Endothelial cell of umbilical vein (primary cell): Measurements from ENCODE around the gene DHX35. TPM values are rescaled to one million over a fixed set of nuclear protein-coding genes. Genes with fewer than 3 reads are reported as not detected.

Source experiments
- BruUV-seq: library from RNA; stranded (reverse); fragments of 400-500 nt; replicated peaks from 2 replicates; lab custom pipeline; 2021; lab: Mats Ljungman, UMichigan
- CTCF ChIA-PET: fragments of 300-600, 350-600 bp; sonication (Branson Sonifier 250); formaldehyde crosslinking; loops from one replicate; lab custom pipeline; 2021; ENCODE audit warnings: antibody characterized with exemption, inconsistent platforms; lab: Charles Lee
- POLR2A ChIA-PET: fragments of 300-600, 350-600 bp; sonication (Branson Sonifier 250); formaldehyde crosslinking; loops from one replicate; lab custom pipeline; 2021; ENCODE audit warnings: antibody characterized with exemption, inconsistent platforms; lab: Charles Lee
- DNase-seq: peaks from one replicate; pipeline ENCODE4 v3.0.0-alpha.2; 2011; ENCODE audit warnings: low read depth, low spot score
- FAIRE-seq: peaks from 2 replicates; lab custom pipeline; 2011; peaks lifted over from hg19 to GRCh38; lab: Jason Lieb, UNC
- H2AFZ ChIP-seq: 2 replicates; pipeline ENCODE4 v1.6.0; 2012; ENCODE audit warnings: low read depth, low read length, control low read depth, inconsistent platforms
- H3K27ac ChIP-seq: 2 replicates; pipeline ENCODE4 v1.5.1; 2011; ENCODE audit warnings: low read depth, mild to moderate bottlenecking, control low read depth, low read length, moderate library complexity; ENCODE audit not compliant: insufficient read depth
- H3K27me3 ChIP-seq, 2 experiments: 2 replicates each; pipeline versions ENCODE4 v1.6.0 to v1.6.1; 2011; ENCODE audit warnings: low read length in 2 of 2, mixed read lengths in 1 of 2; ENCODE audit not compliant: control insufficient read depth in 2 of 2, insufficient read depth in 2 of 2
- H3K36me3 ChIP-seq, 2 experiments: 2 replicates in 1 of 2; 3 replicates in 1 of 2; pipeline ENCODE4 v1.5.1; 2011; ENCODE audit warnings: low read length in 2 of 2, mild to moderate bottlenecking in 1 of 2, moderate library complexity in 1 of 2; ENCODE audit not compliant: control insufficient read depth in 2 of 2, insufficient read depth in 2 of 2; ENCODE audit errors: extremely low read depth in 1 of 2
- H3K4me1 ChIP-seq: 3 replicates; pipeline ENCODE4 v1.5.1; 2011; ENCODE audit warnings: mild to moderate bottlenecking, low read length; ENCODE audit not compliant: control insufficient read depth, insufficient read depth; ENCODE audit errors: extremely low read depth
- H3K4me2 ChIP-seq: 2 replicates; pipeline ENCODE4 v1.6.1; 2011; ENCODE audit warnings: low read length, control low read depth, mixed read lengths; ENCODE audit not compliant: insufficient read depth
- H3K4me3 ChIP-seq, 3 experiments: fragments of 200-600 bp in 1 of 3; sonication (generic), shearing (Covaris generic) in 1 of 3; replicated peaks in 1 of 3; 2 replicates each; pipeline ENCODE4 v1.5.1; 2011 to 2016; ENCODE audit warnings: control low read depth in 3 of 3, low read length in 3 of 3, mild to moderate bottlenecking in 2 of 3, inconsistent platforms in 1 of 3, low read depth in 1 of 3, moderate library complexity in 1 of 3; ENCODE audit not compliant: insufficient read depth in 1 of 3
- H3K79me2 ChIP-seq: 2 replicates; pipeline ENCODE4 v1.6.0; 2012; ENCODE audit warnings: low read length, inconsistent platforms; ENCODE audit not compliant: control insufficient read depth, insufficient read depth
- H3K9ac ChIP-seq: replicated peaks from 2 replicates; pipeline ENCODE3; 2011; ENCODE audit warnings: low read length, control low read depth; ENCODE audit not compliant: insufficient read depth; ENCODE audit errors: extremely low read depth
- H3K9me1 ChIP-seq: replicated peaks from 3 replicates; pipeline ENCODE4 v1.6.0; 2011; ENCODE audit warnings: mild to moderate bottlenecking, low read length; ENCODE audit not compliant: control insufficient read depth, insufficient read depth; ENCODE audit errors: extremely low read depth
- H3K9me3 ChIP-seq: replicated peaks from 2 replicates; pipeline ENCODE4 v1.5.1; 2012; ENCODE audit warnings: low read length, inconsistent platforms; ENCODE audit not compliant: control insufficient read depth, insufficient read depth
- H4K20me1 ChIP-seq: replicated peaks from 2 replicates; pipeline ENCODE3; 2011; ENCODE audit warnings: mild to moderate bottlenecking, low read length; ENCODE audit not compliant: control insufficient read depth, insufficient read depth; ENCODE audit errors: extremely low read depth
- EZH2 ChIP-seq: IDR thresholded peaks from 2 replicates; pipeline ENCODE4 v1.6.1; 2012; ENCODE audit warnings: borderline replicate concordance, low read depth, mild to moderate bottlenecking, moderate library complexity, low read length, inconsistent platforms; ENCODE audit not compliant: severe bottlenecking
- FOS ChIP-seq: IDR thresholded peaks from 2 replicates; pipeline ENCODE4 v1.6.1; 2011; ENCODE audit warnings: mild to moderate bottlenecking, low read length, moderate library complexity, borderline replicate concordance; ENCODE audit not compliant: insufficient read depth
- GATA2 ChIP-seq: IDR thresholded peaks from 2 replicates; pipeline ENCODE4 v1.7.0; 2011; ENCODE audit warnings: low read depth, mild to moderate bottlenecking, moderate library complexity, mixed read lengths, low read length; ENCODE audit not compliant: insufficient read length, insufficient read depth
- JUN ChIP-seq: IDR thresholded peaks from 2 replicates; pipeline ENCODE4 v1.6.1; 2011; ENCODE audit warnings: borderline replicate concordance, low read depth; ENCODE audit not compliant: insufficient read length, insufficient read depth
- MYC ChIP-seq: IDR thresholded peaks from one replicate; pipeline ENCODE4 v1.6.1; 2011; ENCODE audit warnings: mild to moderate bottlenecking, low read depth, low read length
- POLR2A ChIP-seq: IDR thresholded peaks from 2 replicates; pipeline ENCODE4 v1.6.1; 2012; ENCODE audit warnings: low read depth, mild to moderate bottlenecking, control low read depth, low read length
- POLR2AphosphoS5 ChIP-seq: IDR thresholded peaks from 2 replicates; pipeline ENCODE4 v1.6.1; 2012; ENCODE audit warnings: low read depth, mild to moderate bottlenecking, control low read depth, low read length, moderate library complexity; ENCODE audit not compliant: insufficient read depth
- dilution Hi-C: fragments of 300-500 bp; cut with MboI; formaldehyde crosslinking; loops from one replicate; pipeline ENCODE4 v1.15.0; 2019; ENCODE audit warnings: low sequenced_read_pairs; ENCODE audit not compliant: extremely low pct_ligation_motif_present
- intact Hi-C: fragments of 100-400 bp; cut with micrococcal nuclease; formaldehyde crosslinking; loops from one replicate; pipeline ENCODE4 v1.10.0; 2022
- polyA plus RNA-seq, 4 experiments: library from polyadenylated mRNA; depleted of rRNA in 3 of 4; stranded (reverse) in 3 of 4; unstranded in 1 of 4; fragments of >200 nt; gene quantifications; 2 replicates each; pipeline versions ENCODE4 v1.2.1 to v1.2.3, GENCODE V29; 2011 to 2012; ENCODE audit warnings: missing spikeins in 1 of 4
- total RNA-seq: library from RNA; stranded (reverse); gene quantifications from 2 replicates; pipeline ENCODE4 v1.2.3, GENCODE V29; 2021
- TF ChIP-seq, protein P1 (sequence below), 2 donors: IDR thresholded peaks; 1 replicate in 1 of 2; 2 replicates in 1 of 2; pipeline ENCODE4 v1.5.1; 2011; ENCODE audit warnings: low read length in 2 of 2, mild to moderate bottlenecking in 2 of 2, moderate library complexity in 2 of 2, control low read depth in 1 of 2, inconsistent platforms in 1 of 2, low read depth in 1 of 2; ENCODE audit not compliant: insufficient read depth in 1 of 2; ENCODE audit errors: extremely low read depth in 1 of 2
- TF ChIP-seq, protein P2 (sequence below): IDR thresholded peaks from 2 replicates; pipeline ENCODE4 v1.6.1; 2011; ENCODE audit not compliant: insufficient read depth, insufficient read length

DHX35 gene
- total and polyA plus RNA-seq, 2 donors (not counting 3 experiments of a cell fraction or from before 2014, with no cell fraction given), result 10.0 to 13.0 TPM

DNA sequence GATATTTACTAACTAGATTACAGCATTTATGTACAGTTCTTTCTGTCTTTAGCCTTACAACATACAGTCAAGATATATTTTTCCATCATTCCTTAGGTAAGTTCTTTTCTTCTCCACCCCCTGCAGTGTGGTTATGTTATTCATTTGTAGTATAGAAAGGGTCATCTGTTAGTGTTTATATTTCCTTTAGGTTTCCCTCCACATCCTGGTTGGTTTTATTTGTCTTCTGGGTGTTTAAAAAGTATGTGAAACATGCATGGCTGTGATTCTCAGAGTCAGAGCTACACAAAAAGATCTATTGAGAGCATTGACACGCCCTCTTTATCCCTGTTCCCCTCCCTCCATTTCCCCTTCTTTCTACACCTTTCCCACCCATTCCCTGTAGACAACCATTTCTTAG lies 20.1 kb downstream of the DHX35 start:
- FAIRE-seq (no peak), DNase-seq (no peak)
- Histone ChIP-seq H3K4me1 (peaks cover 16% of the 10 kb centered on the region), H3K9ac (no peak overlapping the region), H2AFZ (no peak overlapping the region), H4K20me1 (no peaks in the 10 kb centered on the region), H3K79me2 (peaks cover 6% of the 10 kb centered on the region), H3K4me3 (no peak overlapping the region), H3K27ac (no peak overlapping the region), H3K4me2 (no peak overlapping the region), H3K36me3 (no peaks in the 10 kb centered on the region), H3K9me3 (no peaks in the 10 kb centered on the region), H3K27me3 (no peaks in the 10 kb centered on the region), H3K9me1 (no peaks in the 10 kb centered on the region)
- no TSS peak for BruUV-seq
- dilution Hi-C loops, result no loop called here
- intact Hi-C loops, result no loop called here
- no peak for TF ChIP-seq GATA2
- TF ChIP-seq FOS, result no peak
- TF ChIP-seq, protein P1, sequence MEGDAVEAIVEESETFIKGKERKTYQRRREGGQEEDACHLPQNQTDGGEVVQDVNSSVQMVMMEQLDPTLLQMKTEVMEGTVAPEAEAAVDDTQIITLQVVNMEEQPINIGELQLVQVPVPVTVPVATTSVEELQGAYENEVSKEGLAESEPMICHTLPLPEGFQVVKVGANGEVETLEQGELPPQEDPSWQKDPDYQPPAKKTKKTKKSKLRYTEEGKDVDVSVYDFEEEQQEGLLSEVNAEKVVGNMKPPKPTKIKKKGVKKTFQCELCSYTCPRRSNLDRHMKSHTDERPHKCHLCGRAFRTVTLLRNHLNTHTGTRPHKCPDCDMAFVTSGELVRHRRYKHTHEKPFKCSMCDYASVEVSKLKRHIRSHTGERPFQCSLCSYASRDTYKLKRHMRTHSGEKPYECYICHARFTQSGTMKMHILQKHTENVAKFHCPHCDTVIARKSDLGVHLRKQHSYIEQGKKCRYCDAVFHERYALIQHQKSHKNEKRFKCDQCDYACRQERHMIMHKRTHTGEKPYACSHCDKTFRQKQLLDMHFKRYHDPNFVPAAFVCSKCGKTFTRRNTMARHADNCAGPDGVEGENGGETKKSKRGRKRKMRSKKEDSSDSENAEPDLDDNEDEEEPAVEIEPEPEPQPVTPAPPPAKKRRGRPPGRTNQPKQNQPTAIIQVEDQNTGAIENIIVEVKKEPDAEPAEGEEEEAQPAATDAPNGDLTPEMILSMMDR (IDR thresholded peaks at IDR 0.05; ENCODE audit: extremely low read depth in 1 of 2, insufficient read depth in 1 of 2, low read depth in 1 of 2, low read length in 2 of 2), result no peak
- no peak for TF ChIP-seq POLR2AphosphoS5
- TF ChIP-seq JUN, result no peak
- TF ChIP-seq EZH2, result no peak
- no peak for TF ChIP-seq MYC
- no peak for TF ChIP-seq POLR2A
- TF ChIP-seq, protein P2, sequence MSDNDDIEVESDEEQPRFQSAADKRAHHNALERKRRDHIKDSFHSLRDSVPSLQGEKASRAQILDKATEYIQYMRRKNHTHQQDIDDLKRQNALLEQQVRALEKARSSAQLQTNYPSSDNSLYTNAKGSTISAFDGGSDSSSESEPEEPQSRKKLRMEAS, result no peak
- ChIA-PET CTCF (no interaction called here), POLR2A (no interaction called here)
